ENCODE data around the gene SLC4A1.
"Not testable (repeated sequence)": the region's sequence is repeated elsewhere in the genome, so short reads cannot be mapped to it uniquely, and the experiment has no call there.

SLC4A1 gene

GRCh38 chr17:44256671-44257070 is 11.3 kb downstream of the SLC4A1 start:
- no peak for DNase-seq (ENCODE audit: low spot score)

- no peak for DNase-seq (ENCODE audit: low spot score)
Measured at GRCh38 chr17:44255915-44256314, 12.0 kb downstream of the SLC4A1 start.

DNA sequence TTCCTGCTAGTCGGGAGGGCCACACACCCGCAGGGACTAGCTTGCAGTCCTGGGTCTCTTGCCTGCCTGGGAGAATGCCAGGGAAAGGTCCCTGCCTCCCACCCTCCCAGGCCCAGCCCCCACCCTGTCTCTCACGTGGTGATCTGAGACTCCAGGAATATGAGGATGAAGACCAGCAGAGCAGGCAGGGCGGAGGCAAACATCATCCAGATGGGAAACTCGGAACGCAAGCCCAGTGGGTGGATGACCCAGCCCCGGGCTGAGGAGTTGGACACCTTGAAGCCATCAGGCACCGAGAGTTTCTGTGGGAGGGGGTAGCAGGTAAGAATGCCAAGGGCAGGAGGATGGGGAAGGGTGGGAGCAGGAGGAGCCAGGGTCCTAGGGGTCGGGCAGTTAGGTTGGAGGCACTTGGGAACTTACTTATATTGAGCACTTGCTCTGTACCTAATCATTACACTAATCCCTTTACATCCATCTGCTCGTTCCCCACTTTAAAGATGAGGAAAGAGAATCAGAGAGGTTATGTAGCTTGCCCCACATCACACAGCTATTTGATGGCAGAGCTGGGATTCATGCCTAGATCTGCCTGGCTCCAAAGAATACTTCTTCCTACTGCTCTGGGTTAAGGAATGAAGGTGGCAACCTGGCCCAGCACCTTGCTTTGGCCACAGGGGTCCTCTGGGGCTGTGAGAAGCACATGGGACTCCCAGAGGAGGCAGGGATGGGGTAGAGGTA is 13.4 kb downstream of the SLC4A1 start:
- no peak for DNase-seq (ENCODE audit: low spot score)

DNA sequence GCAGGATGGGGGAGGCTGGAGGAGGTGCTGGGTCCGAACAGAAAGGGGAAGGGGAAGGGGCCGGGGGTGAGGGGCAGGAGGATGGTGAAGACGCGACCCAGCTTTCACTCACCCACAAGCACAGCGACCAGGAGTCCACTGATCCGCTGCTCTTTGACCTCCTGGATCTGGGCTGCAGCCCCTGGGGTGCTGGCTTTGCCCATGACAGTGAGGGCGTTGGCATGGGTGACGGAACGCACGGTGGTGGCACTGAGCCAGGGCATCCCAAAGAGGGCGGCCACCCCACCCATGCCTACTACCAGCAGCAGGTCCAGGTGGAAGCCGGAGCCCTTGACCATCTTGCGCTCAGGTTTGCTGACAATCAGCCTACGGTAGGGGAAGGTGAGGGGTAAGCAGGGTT is 14.9 kb downstream of the SLC4A1 start:
- DNase-seq (ENCODE audit: low spot score), result no peak

DNA sequence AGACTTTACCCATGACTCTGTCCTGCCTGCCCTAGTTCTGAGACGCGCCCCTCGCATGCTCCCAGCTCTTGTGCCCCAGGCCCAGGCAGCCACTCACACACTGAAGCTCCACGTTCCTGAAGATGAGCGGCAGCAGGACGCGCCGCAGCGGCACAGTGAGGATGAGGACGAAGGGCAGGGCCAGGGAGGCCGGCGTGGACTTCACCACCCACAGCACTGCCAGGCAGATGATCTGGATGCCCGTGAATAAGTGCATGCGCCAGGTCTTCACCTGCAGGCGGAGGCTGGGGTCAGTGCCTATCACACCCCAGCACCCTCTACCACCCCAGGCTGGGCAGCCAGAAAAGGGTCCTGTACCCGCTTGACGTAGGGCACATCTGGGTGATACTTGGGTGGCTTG is 16.9 kb downstream of the SLC4A1 start:
- no peak for DNase-seq (ENCODE audit: low spot score)

- DNase-seq (ENCODE audit: low spot score), result no peak
Measured at GRCh38 chr17:44249501-44250246, 18.3 kb downstream of the SLC4A1 start.

GRCh38 chr17:44247876-44248736 is 19.8 kb downstream of the SLC4A1 start:
- no peak for DNase-seq (ENCODE audit: low spot score)

- no peak for DNase-seq (ENCODE audit: low spot score)
Measured at GRCh38 chr17:44247440-44247841, 20.5 kb downstream of the SLC4A1 start.

- DNase-seq (ENCODE audit: low spot score), result no peak
Measured at GRCh38 chr17:44241106-44241624, 26.8 kb downstream of the SLC4A1 start.

DNA sequence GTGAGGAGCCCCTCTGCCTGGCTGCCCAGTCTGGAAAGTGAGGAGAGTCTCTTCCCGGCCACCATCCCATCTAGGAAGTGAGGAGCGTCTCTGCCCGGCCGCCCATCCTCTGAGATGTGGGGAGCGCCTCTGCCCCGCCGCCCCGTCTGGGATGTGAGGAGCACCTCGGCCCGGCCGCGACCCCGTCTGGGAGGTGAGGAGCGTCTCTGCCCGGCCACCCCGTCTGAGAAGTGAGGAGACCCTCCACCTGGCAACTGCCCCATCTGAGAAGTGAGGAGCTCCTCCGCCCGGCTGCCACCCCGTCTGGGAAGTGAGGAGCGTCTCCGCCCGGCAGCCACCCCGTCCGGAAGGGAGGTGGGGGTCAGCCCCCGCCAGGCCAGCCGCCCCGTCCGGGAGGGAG is 30.0 kb downstream of the SLC4A1 start:
- DNase-seq (ENCODE audit: low spot score), result not testable (repeated sequence)

DNA sequence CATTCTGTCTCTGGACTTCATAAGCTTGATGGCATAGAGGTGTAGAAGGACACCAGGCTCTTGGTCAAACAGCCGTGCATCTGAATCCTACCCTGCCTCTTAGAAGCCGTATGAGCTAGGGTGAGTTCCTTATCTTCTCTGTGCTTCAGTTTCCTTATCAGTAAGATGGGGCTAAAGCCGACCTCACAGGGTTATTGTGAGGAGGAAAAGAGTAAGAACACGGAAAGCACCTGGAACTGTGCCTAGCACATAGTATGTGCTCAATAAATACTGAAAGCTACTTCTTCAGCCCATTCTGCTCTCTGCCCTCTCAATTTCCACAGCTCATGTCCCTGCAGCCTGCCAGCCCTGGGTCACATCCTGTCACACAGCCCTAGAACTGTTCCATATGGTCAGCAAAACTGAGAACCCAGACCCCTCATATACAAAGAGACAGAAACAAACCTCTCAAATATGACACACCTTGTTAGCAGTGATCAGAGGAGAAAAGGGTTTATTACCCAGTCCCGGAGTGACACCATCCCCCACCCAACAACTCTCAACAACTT is 31.4 kb downstream of the SLC4A1 start:
- DNase-seq (ENCODE audit: low spot score), result no peak

DNA sequence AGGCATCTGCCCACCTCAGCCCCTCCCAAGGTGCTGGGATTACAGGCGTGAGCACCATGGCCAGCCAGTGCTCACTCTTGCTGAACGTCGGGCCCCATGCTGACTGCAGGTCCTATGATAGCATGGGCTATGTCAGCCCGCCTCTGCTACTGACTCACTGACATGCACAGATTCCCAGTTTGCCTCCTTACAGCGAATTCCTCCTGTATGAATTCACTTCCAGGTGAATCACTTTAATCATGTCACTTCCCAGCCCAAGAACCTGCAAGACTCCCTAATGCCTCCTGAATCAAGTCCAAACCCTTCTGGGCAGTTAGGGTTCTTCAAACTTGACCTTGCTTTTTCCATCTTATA is 32.4 kb downstream of the SLC4A1 start:
- no peak for DNase-seq (ENCODE audit: low spot score)

GRCh38 chr17:44233582-44233981 is 34.4 kb downstream of the SLC4A1 start:
- DNase-seq (ENCODE audit: low spot score), result no peak

GRCh38 chr17:44232061-44232460 is 35.9 kb downstream of the SLC4A1 start:
- DNase-seq (ENCODE audit: low spot score), result no peak

GRCh38 chr17:44230140-44230539 is 37.8 kb downstream of the SLC4A1 start:
- DNase-seq (ENCODE audit: low spot score), result no peak

- no peak for DNase-seq (ENCODE audit: low spot score)
Measured at GRCh38 chr17:44229090-44229489, 38.8 kb downstream of the SLC4A1 start.

DNA sequence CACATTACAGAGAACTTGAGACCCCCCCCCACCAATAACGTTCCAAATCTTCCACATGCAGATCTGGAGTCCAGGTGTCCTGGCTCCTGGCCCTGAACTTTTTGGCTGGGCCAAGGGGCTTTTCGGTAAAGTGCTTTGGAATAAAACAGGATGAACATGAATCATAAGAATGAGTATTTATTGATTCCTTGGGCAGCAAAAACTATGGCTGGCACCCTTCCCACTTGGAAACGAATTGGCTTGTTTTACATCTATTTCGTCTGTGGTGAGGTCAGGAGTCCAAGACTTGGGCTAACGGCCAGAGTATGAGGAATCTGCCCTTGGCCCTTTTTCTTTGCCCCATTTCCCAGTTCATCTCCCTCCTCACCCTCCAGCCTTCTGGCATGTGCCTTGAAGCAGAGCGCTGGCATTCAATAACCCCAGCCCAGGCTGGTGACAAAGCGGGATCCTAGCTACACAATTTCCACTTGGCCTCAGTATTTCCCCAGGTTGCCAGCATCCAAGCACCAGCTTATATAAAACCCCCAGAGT is 44.3 kb downstream of the SLC4A1 start:
- peak; percentile 39 for DNase-seq (ENCODE audit: low spot score)

DNA sequence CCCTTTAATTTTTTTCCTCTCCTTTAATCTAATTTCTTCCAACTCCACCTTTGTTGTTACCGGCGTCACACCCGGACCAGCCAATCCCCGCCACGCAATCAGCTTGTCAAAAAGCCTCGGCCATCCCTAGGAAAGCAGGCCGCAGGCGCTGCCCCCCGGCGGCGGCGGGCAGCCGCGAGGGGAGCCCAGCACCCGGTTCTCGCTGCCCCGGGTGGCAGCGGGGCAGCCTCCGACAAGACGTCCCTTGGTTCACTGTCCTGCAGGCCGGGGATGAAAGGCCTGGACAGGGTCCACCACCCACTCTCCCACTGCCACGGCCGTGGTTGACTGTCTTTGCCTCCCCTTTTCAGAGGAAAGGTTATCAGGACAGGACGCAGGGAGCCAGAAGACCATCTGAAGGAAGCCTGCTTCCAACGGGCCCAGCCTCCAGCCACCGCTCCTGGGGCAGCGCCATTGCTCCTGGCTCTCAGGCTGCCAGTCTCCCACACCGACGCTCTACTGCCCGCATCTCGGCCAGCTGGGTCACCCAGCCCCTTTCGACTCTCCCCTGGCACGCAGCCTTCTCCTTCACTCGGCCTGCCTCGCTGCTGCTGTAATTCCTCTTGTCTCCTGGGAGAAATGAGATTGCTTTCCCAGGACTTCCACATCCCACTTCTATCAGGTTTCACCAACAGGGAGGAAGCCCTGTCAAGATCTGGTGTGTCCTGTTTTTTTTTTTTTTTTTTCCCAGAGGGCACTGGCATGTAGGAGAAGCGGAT is 45.6 kb downstream of the SLC4A1 start:
- peak; percentile 93 for DNase-seq (ENCODE audit: low spot score)

DNA sequence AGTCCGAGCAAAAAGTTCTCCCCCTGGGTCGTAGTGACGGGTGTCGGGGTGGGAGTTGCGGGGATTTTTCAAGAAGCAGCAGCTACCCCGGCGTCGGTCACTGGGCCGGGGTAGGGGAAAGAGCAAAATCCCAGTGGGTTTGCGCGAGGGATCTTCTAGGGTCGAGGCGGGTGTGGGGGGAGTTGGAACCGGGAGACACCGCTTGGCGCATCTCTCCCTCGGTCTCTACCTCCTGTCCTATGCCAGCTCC is 46.1 kb downstream of the SLC4A1 start:
- no peak for DNase-seq (ENCODE audit: low spot score)

- peak; percentile 88 for DNase-seq (ENCODE audit: low spot score)
Measured at GRCh38 chr17:44221084-44221861, 46.7 kb downstream of the SLC4A1 start.

All from GM03348 (cell line).